Colonic mucosa (tissue), 4 donors: ENCODE measurements around the gene YOD1. TPM values are rescaled to one million over a fixed set of nuclear protein-coding genes. Genes with fewer than 3 reads are reported as not detected.

Source experiments
- DNase-seq: peaks from one replicate; pipeline ENCODE4 v3.0.0-alpha.2; 2020
- H3K27ac ChIP-seq: fragments of 200-600 bp; one replicate; pipeline ENCODE4 v1.8.0; 2021
- H3K27me3 ChIP-seq: fragments of 200-600 bp; one replicate; pipeline ENCODE4 v1.8.0; 2021
- H3K36me3 ChIP-seq: fragments of 200-600 bp; one replicate; pipeline ENCODE4 v1.8.0; 2021
- H3K4me1 ChIP-seq: fragments of 200-600 bp; one replicate; pipeline ENCODE4 v1.8.0; 2021; ENCODE audit warnings: mild to moderate bottlenecking
- H3K4me3 ChIP-seq: fragments of 200-600 bp; one replicate; pipeline ENCODE4 v1.8.0; 2021
- H3K9ac ChIP-seq, 2 donors: one replicate each; pipeline ENCODE4 v1.7.0; 2013; ENCODE audit warnings: control low read depth in 2 of 2, low read depth in 2 of 2, low read length in 2 of 2
- H3K9me3 ChIP-seq: fragments of 200-600 bp; one replicate; pipeline ENCODE4 v1.8.0; 2021
- CTCF ChIP-seq: fragments of 200-600 bp; IDR thresholded peaks from one replicate; pipeline ENCODE4 v1.8.0; 2022; ENCODE audit warnings: antibody characterized with exemption, mild to moderate bottlenecking
- intact Hi-C: fragments of 100-400 bp; cut with DNase I; formaldehyde crosslinking; loops from one replicate; pipeline ENCODE4 v1.14.1; 2022
- total RNA-seq, 2 donors: library from RNA; stranded (reverse); fragmentation: NEBNext Ultra II Directional in 1 of 2; extraction: Animal tissue kit (Norgen Biotek cat#: 25700) in 1 of 2; gene quantifications; one replicate each; pipeline ENCODE4 v1.2.1, GENCODE V29; 2021
- donor health status: healthy.
- donor health status: DM: no; HTN: no; CAD: no.
- donor health status: DM: no; HTN: no; CAD: no.

Gene YOD1
- total RNA-seq, 2 donors from 2014 or later = 5.7 to 8.0 TPM

DNA sequence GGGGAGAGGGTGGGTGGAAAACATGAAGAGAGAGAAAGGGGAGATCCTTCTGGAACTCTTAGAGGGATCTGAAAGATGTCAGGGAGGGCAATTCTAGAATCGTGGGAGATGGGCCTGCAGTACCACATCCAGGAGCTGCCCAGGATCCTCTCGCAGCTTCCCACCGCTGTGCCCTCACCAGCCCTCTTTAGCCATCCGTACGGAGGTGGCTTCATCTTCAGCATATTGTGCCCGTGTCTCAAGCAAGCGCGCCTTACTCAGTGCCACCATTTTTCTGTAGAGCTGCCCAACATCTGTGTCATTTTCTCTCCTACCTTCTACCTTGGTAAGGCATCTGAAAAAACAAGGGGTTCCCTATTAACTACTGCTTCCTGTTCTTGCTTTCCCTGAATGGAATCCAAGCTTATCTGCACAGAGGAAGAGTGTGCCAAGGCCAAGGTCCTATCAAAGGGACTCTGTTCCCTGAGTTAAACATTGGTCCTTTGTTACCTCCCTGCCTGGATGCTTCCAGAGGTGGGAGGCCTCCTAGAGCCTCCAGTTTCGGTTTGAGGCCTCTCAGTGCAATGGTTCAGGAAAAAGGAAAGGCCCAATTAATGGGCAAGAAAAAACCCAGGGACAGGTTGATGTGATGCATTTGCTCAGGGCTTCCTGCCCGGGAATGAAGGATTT, 41.7 kb downstream of the YOD1 start:
- peak overlapping the region in 1 of 2 donors; percentile 21 for H3K9ac ChIP-seq
- DNase-seq = peak; percentile 37
- H3K27ac ChIP-seq = no peak overlapping the region
- TF ChIP-seq CTCF = no peak
- no peaks in the 10 kb centered on the region for H3K36me3 ChIP-seq
- H3K4me3 ChIP-seq = no peak overlapping the region
- H3K9me3 ChIP-seq = no peaks in the 10 kb centered on the region
- H3K27me3 ChIP-seq = no peaks in the 10 kb centered on the region
- intact Hi-C loops = no loop called here
- peaks cover 4% of the 10 kb centered on the region for H3K4me1 ChIP-seq

GRCh38 chr1:207007352-207008033, 43.5 kb downstream of the YOD1 start:
- no peaks in the 10 kb centered on the region for H3K36me3 ChIP-seq
- peaks cover 6% of the 10 kb centered on the region for H3K4me1 ChIP-seq
- no peak for TF ChIP-seq CTCF
- H3K27me3 ChIP-seq = no peaks in the 10 kb centered on the region
- no peak overlapping the region for H3K9ac ChIP-seq
- DNase-seq = no peak
- intact Hi-C loops = no loop called here
- H3K4me3 ChIP-seq = no peak overlapping the region
- H3K27ac ChIP-seq = no peak overlapping the region
- H3K9me3 ChIP-seq = no peaks in the 10 kb centered on the region

DNA sequence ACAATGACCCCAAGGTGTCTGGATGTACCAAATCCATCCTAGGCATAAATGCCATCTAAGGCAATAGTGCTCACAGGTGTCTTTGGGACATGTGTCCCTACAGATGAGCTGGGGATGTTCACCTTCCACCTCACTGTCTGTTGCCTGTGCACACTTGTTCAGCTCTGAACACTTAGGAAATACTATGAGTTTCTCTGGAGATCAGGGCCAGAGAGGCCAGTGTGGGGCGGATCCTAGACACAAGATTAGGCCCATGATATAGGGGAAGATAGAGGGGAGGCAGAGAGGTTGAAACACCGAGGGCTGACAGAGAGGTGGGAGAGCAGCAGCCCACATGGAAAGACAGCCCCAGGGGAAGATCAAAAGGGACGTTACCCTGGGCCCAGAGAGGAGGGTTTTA, 44.1 kb downstream of the YOD1 start:
- H3K27ac ChIP-seq = no peak overlapping the region
- intact Hi-C loops = no loop called here
- no peaks in the 10 kb centered on the region for H3K36me3 ChIP-seq
- H3K9ac ChIP-seq = no peak overlapping the region
- no peaks in the 10 kb centered on the region for H3K9me3 ChIP-seq
- DNase-seq = no peak
- TF ChIP-seq CTCF = no peak
- peaks cover 12% of the 10 kb centered on the region for H3K4me1 ChIP-seq
- no peak overlapping the region for H3K4me3 ChIP-seq
- H3K27me3 ChIP-seq = no peaks in the 10 kb centered on the region

- intact Hi-C loops = no loop called here
- TF ChIP-seq CTCF = no peak
- H3K27ac ChIP-seq = no peak overlapping the region
- H3K9ac ChIP-seq = no peak overlapping the region
- H3K9me3 ChIP-seq = no peaks in the 10 kb centered on the region
- H3K36me3 ChIP-seq = no peaks in the 10 kb centered on the region
- peaks cover 13% of the 10 kb centered on the region for H3K4me1 ChIP-seq
- no peak for DNase-seq
- no peak overlapping the region for H3K4me3 ChIP-seq
- no peaks in the 10 kb centered on the region for H3K27me3 ChIP-seq
Measured at GRCh38 chr1:207006083-207006482, 44.9 kb downstream of the YOD1 start.

DNA sequence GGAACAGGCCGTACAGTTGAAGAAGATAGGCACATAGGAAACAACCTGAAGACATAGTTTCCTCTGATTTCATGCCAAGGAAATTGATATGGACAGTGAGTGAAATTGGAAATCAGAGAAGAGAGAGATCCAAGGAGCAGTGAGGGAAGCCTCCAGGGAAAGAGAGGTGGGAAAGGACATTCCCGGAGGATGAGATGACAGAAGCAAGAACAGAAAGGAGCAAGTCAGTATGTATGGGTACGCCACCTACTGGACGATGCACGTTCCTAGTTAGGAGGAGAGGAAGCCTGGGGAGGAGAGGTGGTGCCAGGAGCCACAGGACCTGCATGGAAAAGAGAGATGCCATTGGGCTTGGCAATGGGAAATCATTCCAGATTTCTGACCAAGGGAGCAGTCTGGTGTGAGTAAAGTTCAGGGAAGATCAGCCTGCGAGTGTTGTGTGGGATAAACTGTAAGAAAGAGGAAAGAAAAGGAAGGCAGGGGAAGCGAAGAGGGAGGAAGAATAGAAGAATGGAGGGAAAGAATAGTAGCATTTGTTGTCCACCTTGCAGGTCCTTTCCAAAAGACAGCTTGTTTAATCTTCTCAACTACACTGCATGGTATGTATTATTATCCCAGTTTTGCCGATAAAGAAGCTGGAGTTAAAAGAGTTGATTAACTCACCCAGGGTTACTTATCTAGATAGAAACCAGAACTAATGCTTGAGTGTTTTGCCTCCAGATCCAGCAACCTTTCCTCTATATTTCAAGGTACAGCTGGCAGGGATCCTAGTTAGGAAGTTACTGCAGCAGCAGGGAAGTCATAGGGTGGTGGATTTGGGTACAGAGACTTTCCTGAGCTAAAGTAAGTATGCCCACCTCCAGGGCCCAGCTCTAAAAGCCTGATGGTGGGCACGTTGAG, 45.8 kb downstream of the YOD1 start:
- DNase-seq = peak; percentile 78
- peak overlapping the region in 1 of 2 donors; percentile 48 for H3K9ac ChIP-seq
- intact Hi-C loops = no loop called here
- H3K9me3 ChIP-seq = no peaks in the 10 kb centered on the region
- no peaks in the 10 kb centered on the region for H3K27me3 ChIP-seq
- no peak overlapping the region for H3K27ac ChIP-seq
- peak; percentile 65 for TF ChIP-seq CTCF
- H3K36me3 ChIP-seq = no peaks in the 10 kb centered on the region
- H3K4me3 ChIP-seq = no peak overlapping the region
- H3K4me1 ChIP-seq = peaks cover 13% of the 10 kb centered on the region
